DND-41 (cell line): ENCODE data around the gene MEA1.

Experiments
- EZH2 ChIP-seq: IDR thresholded peaks from 3 replicates; pipeline ENCODE4 v1.6.1; 2012; ENCODE audit warnings: borderline replicate concordance, low read depth, mild to moderate bottlenecking, moderate library complexity, low read length, inconsistent platforms; ENCODE audit not compliant: severe bottlenecking
- TF ChIP-seq, protein P1 (sequence below): IDR thresholded peaks from 2 replicates; pipeline ENCODE4 v1.5.1; 2012; ENCODE audit warnings: borderline replicate concordance, low read length, moderate library complexity, mild to moderate bottlenecking; ENCODE audit not compliant: poor library complexity, severe bottlenecking; ENCODE audit errors: extremely low read depth

DNA sequence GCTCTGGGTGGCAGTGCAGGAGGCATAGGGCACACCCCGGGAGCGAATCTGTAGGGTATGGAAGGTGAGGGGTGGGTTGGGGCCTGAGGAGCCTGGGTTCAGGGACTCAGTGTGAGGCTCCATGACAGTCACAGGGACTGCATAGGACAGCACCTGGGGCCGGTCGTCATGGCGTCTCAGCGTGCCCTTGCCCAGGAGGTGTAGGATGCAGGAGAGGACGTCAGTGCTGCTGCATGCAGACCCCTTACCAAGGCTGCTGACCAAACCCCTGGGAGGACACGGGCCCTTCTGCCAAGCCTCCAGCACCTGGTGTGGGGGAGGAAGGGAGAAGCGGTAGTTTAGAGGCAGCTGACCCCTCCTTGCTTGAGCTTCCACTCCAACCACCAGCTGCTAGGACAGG is 24.0 kb upstream of the MEA1 start:
- TF ChIP-seq, protein P1, sequence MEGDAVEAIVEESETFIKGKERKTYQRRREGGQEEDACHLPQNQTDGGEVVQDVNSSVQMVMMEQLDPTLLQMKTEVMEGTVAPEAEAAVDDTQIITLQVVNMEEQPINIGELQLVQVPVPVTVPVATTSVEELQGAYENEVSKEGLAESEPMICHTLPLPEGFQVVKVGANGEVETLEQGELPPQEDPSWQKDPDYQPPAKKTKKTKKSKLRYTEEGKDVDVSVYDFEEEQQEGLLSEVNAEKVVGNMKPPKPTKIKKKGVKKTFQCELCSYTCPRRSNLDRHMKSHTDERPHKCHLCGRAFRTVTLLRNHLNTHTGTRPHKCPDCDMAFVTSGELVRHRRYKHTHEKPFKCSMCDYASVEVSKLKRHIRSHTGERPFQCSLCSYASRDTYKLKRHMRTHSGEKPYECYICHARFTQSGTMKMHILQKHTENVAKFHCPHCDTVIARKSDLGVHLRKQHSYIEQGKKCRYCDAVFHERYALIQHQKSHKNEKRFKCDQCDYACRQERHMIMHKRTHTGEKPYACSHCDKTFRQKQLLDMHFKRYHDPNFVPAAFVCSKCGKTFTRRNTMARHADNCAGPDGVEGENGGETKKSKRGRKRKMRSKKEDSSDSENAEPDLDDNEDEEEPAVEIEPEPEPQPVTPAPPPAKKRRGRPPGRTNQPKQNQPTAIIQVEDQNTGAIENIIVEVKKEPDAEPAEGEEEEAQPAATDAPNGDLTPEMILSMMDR: no peak
- TF ChIP-seq EZH2: no peak
